ENCODE data around the gene GCH1. TPM values are rescaled to one million over a fixed set of nuclear protein-coding genes. Genes with fewer than 3 reads are reported as not detected.

Gene GCH1
- polyA plus RNA-seq, 3 donors, result 55.3 to 68.6 (median 63.3) TPM

GRCh38 chr14:54864526-54864925 lies 38.1 kb downstream of the GCH1 start:
- Histone ChIP-seq H3K79me2 (ENCODE audit: insufficient read depth, low read length) (peaks cover 22% of the 10 kb centered on the region), H3K27me3 (ENCODE audit: control insufficient read depth in 2 of 2, insufficient read depth in 2 of 2, low read length in 2 of 2) (no peaks in the 10 kb centered on the region)
- H3K27ac Mint-ChIP-seq, result no peak overlapping the region

DNA sequence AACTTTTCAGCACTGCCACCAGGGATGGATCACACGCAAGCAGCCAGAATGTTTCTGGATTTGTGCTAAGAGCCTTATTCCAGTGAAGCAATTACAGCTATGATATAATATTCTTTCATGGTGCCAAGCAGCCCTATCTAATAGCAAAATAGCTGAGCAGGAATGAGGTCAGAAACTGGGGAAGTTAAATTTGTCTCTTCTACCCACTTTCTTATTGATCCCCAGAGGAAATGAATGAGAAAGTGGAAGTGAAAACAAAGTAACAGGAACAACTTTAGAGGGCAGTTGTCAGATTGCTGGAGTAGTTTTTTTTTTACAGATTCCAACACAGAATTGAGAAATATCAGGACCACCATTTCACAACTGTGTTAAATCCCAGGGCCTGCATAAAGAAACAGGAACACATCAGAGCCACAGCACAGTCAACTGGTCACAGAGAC lies 44.8 kb downstream of the GCH1 start:
- TF ChIP-seq CTCF (IDR thresholded peaks at IDR 0.05), result no peak
- H3K79me2 ChIP-seq (ENCODE audit: insufficient read depth, low read length), result peaks cover 4% of the 10 kb centered on the region
- H3K9ac ChIP-seq (ENCODE audit: insufficient read depth, low read length, poor library complexity, severe bottlenecking), result no peak overlapping the region
- no peaks in the 10 kb centered on the region for H3K27me3 ChIP-seq (ENCODE audit: control insufficient read depth in 2 of 2, insufficient read depth in 2 of 2, low read length in 2 of 2)
- H2AFZ ChIP-seq (ENCODE audit: insufficient read depth, low read depth, low read length, poor library complexity, severe bottlenecking), result no peak overlapping the region
- Mint-ChIP-seq H3K36me3 (peaks cover 48 to 49% of the 10 kb centered on the region in 2 donors), H3K27ac (peak overlapping the region; percentile 79 to 95 (median 85)), H3K4me3 (no peak overlapping the region), H3K27me3 (ENCODE audit: low read depth in 3 of 3) (no peaks in the 10 kb centered on the region), H3K9me3 (no peaks in the 10 kb centered on the region), H3K4me1 (peaks cover 43% of the 10 kb centered on the region)
- whole genome bisulfite sequencing (ENCODE audit: insufficient coverage), result no CpG with 5 or more reads among the region's 1 CpG
- DNase-seq, result peak; percentile 78 to 94 (median 79)
- H3K9me3 ChIP-seq (replicated peaks in 1 of 2; ENCODE audit: control insufficient read depth in 1 of 2, insufficient read depth in 1 of 2, low read length in 2 of 2), result no peaks in the 10 kb centered on the region
- peak overlapping the region; percentile 75 for H3K27ac ChIP-seq (ENCODE audit: low read depth in 1 of 2, low read length in 2 of 2)
- H3K4me1 ChIP-seq (ENCODE audit: control insufficient read depth in 1 of 2, insufficient read depth in 2 of 2, low read length in 2 of 2), result peaks cover 34 to 37% of the 10 kb centered on the region in 2 donors
- peaks cover 14 to 50% of the 10 kb centered on the region in 2 donors for H3K36me3 ChIP-seq (replicated peaks in 1 of 2; ENCODE audit: control insufficient read depth in 1 of 2, insufficient read depth in 2 of 2, low read length in 2 of 2)
- H3K4me2 ChIP-seq (replicated peaks; ENCODE audit: extremely low read depth, low read length, poor library complexity, severe bottlenecking), result peak overlapping the region; percentile 34
- H3K4me3 ChIP-seq (replicated peaks in 1 of 3; ENCODE audit: low read depth in 2 of 3, low read length in 3 of 3), result peak overlapping the region in 1 of 3 experiments; percentile 48
- intact Hi-C loops (cut with micrococcal nuclease), result no loop called here
- H4K20me1 ChIP-seq (ENCODE audit: insufficient read depth, low read length), result peaks cover 69% of the 10 kb centered on the region

More at GRCh38 chr14:54864526-54864925, 38.1 kb downstream of the GCH1 start:
- H3K36me3 ChIP-seq (replicated peaks in 1 of 2; ENCODE audit: control insufficient read depth in 1 of 2, insufficient read depth in 2 of 2, low read length in 2 of 2), result peaks cover 15 to 41% of the 10 kb centered on the region in 2 donors
- H3K27ac ChIP-seq (ENCODE audit: low read depth in 1 of 2, low read length in 2 of 2), result no peak overlapping the region
- H3K9ac ChIP-seq (ENCODE audit: insufficient read depth, low read length, poor library complexity, severe bottlenecking), result no peak overlapping the region
- Mint-ChIP-seq H3K4me3 (no peak overlapping the region), H3K36me3 (peaks cover 31 to 32% of the 10 kb centered on the region in 2 donors), H3K9me3 (no peaks in the 10 kb centered on the region), H3K27me3 (ENCODE audit: low read depth in 3 of 3) (no peaks in the 10 kb centered on the region), H3K4me1 (peaks cover 19% of the 10 kb centered on the region)
- H3K4me2 ChIP-seq (replicated peaks; ENCODE audit: extremely low read depth, low read length, poor library complexity, severe bottlenecking), result no peak overlapping the region
- H4K20me1 ChIP-seq (ENCODE audit: insufficient read depth, low read length), result peaks cover 82% of the 10 kb centered on the region
- H2AFZ ChIP-seq (ENCODE audit: insufficient read depth, low read depth, low read length, poor library complexity, severe bottlenecking), result no peak overlapping the region
- intact Hi-C loops (cut with micrococcal nuclease), result no loop called here
- H3K4me3 ChIP-seq (replicated peaks in 1 of 3; ENCODE audit: low read depth in 2 of 3, low read length in 3 of 3), result no peak overlapping the region
- peaks cover 11 to 12% of the 10 kb centered on the region in 2 donors for H3K4me1 ChIP-seq (ENCODE audit: control insufficient read depth in 1 of 2, insufficient read depth in 2 of 2, low read length in 2 of 2)
- no peak for DNase-seq
- TF ChIP-seq CTCF (IDR thresholded peaks at IDR 0.05), result no peak
- no peaks in the 10 kb centered on the region for H3K9me3 ChIP-seq (replicated peaks in 1 of 2; ENCODE audit: control insufficient read depth in 1 of 2, insufficient read depth in 1 of 2, low read length in 2 of 2)
